ENCODE data around the gene PDE8B. TPM values are rescaled to one million over a fixed set of nuclear protein-coding genes. Genes with fewer than 3 reads are reported as not detected.

Gene PDE8B
- total RNA-seq, 1 experiment from 2014 or later: 0.17 TPM

- no peak for TF ChIP-seq EGR1 (IDR thresholded peaks at IDR 0.05; ENCODE audit: low read depth)
- no peak for TF ChIP-seq CEBPB (IDR thresholded peaks at IDR 0.05; ENCODE audit: low read depth)
- TF ChIP-seq ZNF274 (IDR thresholded peaks at IDR 0.05; ENCODE audit: low read depth, low read length): no peak
- no peak for TF ChIP-seq CBX3 (IDR thresholded peaks at IDR 0.05; ENCODE audit: low read depth)
- no peak for TF ChIP-seq JUND (IDR thresholded peaks at IDR 0.05)
- no peak for TF ChIP-seq POLR2AphosphoS5 (IDR thresholded peaks at IDR 0.05; ENCODE audit: low read depth, low read length)
- no peak for TF ChIP-seq ELF1 (IDR thresholded peaks at IDR 0.05; ENCODE audit: borderline replicate concordance, low read depth)
- no peak for TF ChIP-seq ZBTB33 (IDR thresholded peaks at IDR 0.05; ENCODE audit: extremely low read depth, insufficient replicate concordance, low read length)
- no peak for TF ChIP-seq ZFX (IDR thresholded peaks at IDR 0.05)
- no peak for TF ChIP-seq SRF (IDR thresholded peaks at IDR 0.05; ENCODE audit: low read depth)
- no peak for TF ChIP-seq YY1 (IDR thresholded peaks at IDR 0.05; ENCODE audit: extremely low read depth, insufficient replicate concordance, low read depth, low read length)
- no peak for TF ChIP-seq REST (IDR thresholded peaks at IDR 0.05; ENCODE audit: low read depth)
- no peak for TF ChIP-seq SIN3A (IDR thresholded peaks at IDR 0.05; ENCODE audit: low read depth)
- no peak for TF ChIP-seq TCF7L2 (IDR thresholded peaks at IDR 0.05; ENCODE audit: borderline replicate concordance, extremely low read depth, insufficient read depth, insufficient read length)
- TF ChIP-seq POLR2A (IDR thresholded peaks at IDR 0.05; ENCODE audit: borderline replicate concordance, extremely low read depth, insufficient read depth, insufficient read length): no peak
- no peak for TF ChIP-seq EZH2 (IDR thresholded peaks at IDR 0.05)
- TF ChIP-seq SP1 (IDR thresholded peaks at IDR 0.05; ENCODE audit: low read depth): no peak
- no peak for TF ChIP-seq RAD21 (IDR thresholded peaks at IDR 0.05; ENCODE audit: low read depth)
- TF ChIP-seq, protein P1, sequence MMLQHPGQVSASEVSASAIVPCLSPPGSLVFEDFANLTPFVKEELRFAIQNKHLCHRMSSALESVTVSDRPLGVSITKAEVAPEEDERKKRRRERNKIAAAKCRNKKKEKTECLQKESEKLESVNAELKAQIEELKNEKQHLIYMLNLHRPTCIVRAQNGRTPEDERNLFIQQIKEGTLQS (IDR thresholded peaks at IDR 0.05): no peak
- TF ChIP-seq, protein P2, sequence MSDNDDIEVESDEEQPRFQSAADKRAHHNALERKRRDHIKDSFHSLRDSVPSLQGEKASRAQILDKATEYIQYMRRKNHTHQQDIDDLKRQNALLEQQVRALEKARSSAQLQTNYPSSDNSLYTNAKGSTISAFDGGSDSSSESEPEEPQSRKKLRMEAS (IDR thresholded peaks at IDR 0.05): no peak
- no peaks in the 10 kb centered on the region for H3K9me3 ChIP-seq (ENCODE audit: control insufficient read depth in 1 of 2, insufficient read depth in 1 of 2, low read depth in 1 of 2, low read length in 2 of 2)
- H4K20me1 ChIP-seq (ENCODE audit: insufficient read depth): no peaks in the 10 kb centered on the region
- H3K9me2 ChIP-seq (ENCODE audit: insufficient read depth): no peaks in the 10 kb centered on the region
- H3K9ac ChIP-seq (ENCODE audit: low read length): no peak overlapping the region
- H3K36me3 ChIP-seq (ENCODE audit: control insufficient read depth in 1 of 2, insufficient read depth in 2 of 2, low read length in 2 of 2): no peaks in the 10 kb centered on the region
- BruUV-seq (replicated peaks): no TSS peak
- no peak overlapping the region for H3K4me3 ChIP-seq (replicated peaks in 1 of 2; ENCODE audit: low read depth in 1 of 2, low read length in 2 of 2)
- ChIA-PET RAD21 (ENCODE audit: low non-redundant PET in 1 of 2, low total read pairs in 2 of 2, uncharacterized antibody in 2 of 2, unreplicated experiment in 2 of 2) (no interaction called here), CTCF (no interaction called here), POLR2A (no interaction called here)
- intact Hi-C loops (cut with micrococcal nuclease): no loop called here
- no peak overlapping the region for H3K4me2 ChIP-seq (ENCODE audit: low read length)
- no peak for ATAC-seq
- no peak for DNase-seq (ENCODE audit: low read depth, low spot score)
- H2AFZ ChIP-seq (ENCODE audit: low read depth, low read length, poor library complexity, severe bottlenecking): no peak overlapping the region
- H3K4me1 ChIP-seq (ENCODE audit: control insufficient read depth in 1 of 2, insufficient read depth in 2 of 2, low read length in 2 of 2): no peaks in the 10 kb centered on the region
- H3K27ac ChIP-seq (ENCODE audit: low read depth, low read length): no peak overlapping the region
- H3K79me2 ChIP-seq (ENCODE audit: insufficient read depth, low read length): no peaks in the 10 kb centered on the region
- H3K27me3 ChIP-seq (ENCODE audit: insufficient read depth, low read length): peaks cover 5% of the 10 kb centered on the region; the same call in 1 of the 2 replicates
Measured at GRCh38 chr5:77328930-77329647, 118.6 kb downstream of the PDE8B start.

Data from HCT116 (cell line).